ENCODE measurements around the gene PIPOX. TPM values are rescaled to one million over a fixed set of nuclear protein-coding genes. Genes with fewer than 3 reads are reported as not detected.

The PIPOX gene
- total and polyA plus RNA-seq, 9 of the 15 experiments (the other 6 are each of a cell fraction or from before 2014, with no cell fraction given) = 0.15 to 2.2 (median 0.58) TPM; not detected in 2

DNA sequence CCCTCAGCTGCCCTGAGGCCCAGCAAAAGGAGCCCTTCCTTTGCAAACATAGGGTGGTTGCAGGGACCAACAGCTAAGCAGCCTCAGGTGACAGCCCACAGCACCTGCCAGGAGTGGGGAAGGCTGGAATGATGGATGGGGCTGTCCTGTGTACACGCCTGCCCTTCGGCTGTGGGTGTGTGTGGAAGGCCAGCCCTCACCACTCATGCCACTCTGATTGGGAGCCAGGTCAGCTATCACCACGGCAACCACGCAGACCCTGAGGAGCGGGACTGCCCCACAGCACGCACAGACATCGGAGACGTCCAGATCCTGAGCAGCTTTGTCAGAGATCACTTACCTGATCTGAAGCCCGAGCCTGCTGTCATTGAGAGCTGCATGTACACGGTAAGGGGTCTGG, 11.9 kb downstream of the PIPOX start:
- H4K20me1 ChIP-seq (replicated peaks; ENCODE audit: control insufficient read depth, insufficient read depth, low read length) = peaks cover 11% of the 10 kb centered on the region; the same call in 1 of the 2 replicates
- no peak overlapping the region for H2AFZ ChIP-seq (ENCODE audit: low read depth, low read length)
- no peaks in the 10 kb centered on the region; a peak in 1 of 5 replicates for H3K4me1 ChIP-seq (replicated peaks in 1 of 2; ENCODE audit: control insufficient read depth in 2 of 2, insufficient read depth in 2 of 2, low read length in 2 of 2)
- DNase-seq (ENCODE audit: extremely low read depth in 1 of 4, low spot score in 3 of 4) (no peak), FAIRE-seq (no peak), ATAC-seq (no peak)
- 4% methylated on average over 10 of the region's 10 CpGs for WGBS (ENCODE audit: insufficient coverage, low coverage, missing lambda C conversion rate)
- H3K27me3 ChIP-seq (ENCODE audit: control insufficient read depth in 2 of 2, insufficient read depth in 2 of 2, low read length in 2 of 2) = peaks cover 49 to 72% of the 10 kb centered on the region in 2 experiments
- intact Hi-C loops (cut with micrococcal nuclease) (no loop called here), in situ Hi-C loops (cut with MboI) (no loop called here)
- H3K4me3 ChIP-seq = no peak overlapping the region
- H3K27ac ChIP-seq (ENCODE audit: extremely low read depth, low read depth, low read length) = no peak overlapping the region
- no peak overlapping the region for H3K4me2 ChIP-seq (ENCODE audit: insufficient read depth, low read length)
- peak; percentile 22; the same call in 1 of the 2 replicates for TF ChIP-seq RFX1 (IDR thresholded peaks at IDR 0.05)
- no peak for TF ChIP-seq PBX2 (CRISPR knock-in tag; IDR thresholded peaks at IDR 0.05; ENCODE audit: low read depth)
- no peak for TF ChIP-seq PBX2 (tag; conservative IDR thresholded peaks at IDR 0.05; ENCODE audit: low read depth)
- no peak for TF ChIP-seq TEAD1 (CRISPR knock-in tag; IDR thresholded peaks at IDR 0.05)
- CTCF ChIA-PET (ENCODE audit: low intra/inter-chr PET ratio) = no interaction called here
- H3K79me2 ChIP-seq (ENCODE audit: control insufficient read depth, insufficient read depth, low read length) = no peaks in the 10 kb centered on the region
- H3K9me1 ChIP-seq (ENCODE audit: control insufficient read depth, insufficient read depth, low read length) = no peaks in the 10 kb centered on the region
- no TSS peak for BruUV-seq (replicated peaks)
- no peak overlapping the region for H3K9ac ChIP-seq (ENCODE audit: insufficient read depth in 1 of 2, low read depth in 2 of 2, low read length in 2 of 2)
- POLR2A ChIA-PET = interaction anchor here (0.5 to 1.0 kb wide), 2 partner anchors 16 to 75 kb away, joined by 3 to 4 read pairs; no protein-coding TSS in a partner anchor
- H3K9me3 ChIP-seq (replicated peaks; ENCODE audit: control insufficient read depth, insufficient read depth, low read depth, low read length) = no peaks in the 10 kb centered on the region
- no peaks in the 10 kb centered on the region for H3K36me3 ChIP-seq (ENCODE audit: control insufficient read depth, insufficient read depth, low read length)

Measured in K562 (cell line).